Esophagus squamous epithelium (tissue), 5 donors: Measurements from ENCODE around the gene LMBR1L. TPM values are rescaled to one million over a fixed set of nuclear protein-coding genes. Genes with fewer than 3 reads are reported as not detected.
"Not testable (repeated sequence)": the region's sequence is repeated elsewhere in the genome, so short reads cannot be mapped to it uniquely, and the experiment has no call there.

Experiments
- DNase-seq: peaks from one replicate; lab custom pipeline; 2025; lab: John Stamatoyannopoulos, UW
- H3K27ac ChIP-seq, 4 donors: fragments of 200-600 bp; sonication (generic); one replicate each; pipeline ENCODE4 v1.5.1; 2016 to 2019; ENCODE audit warnings: mild to moderate bottlenecking in 1 of 4
- H3K27me3 ChIP-seq, 4 donors: fragments of 200-600 bp; sonication (generic); 1 replicate in 3 of 4; 2 replicates in 1 of 4; pipeline versions ENCODE4 v1.5.1 to v1.6.0; 2017 to 2021; ENCODE audit warnings: antibody characterized with exemption in 1 of 4
- H3K36me3 ChIP-seq, 3 donors: fragments of 200-600 bp; sonication (generic); one replicate each; pipeline ENCODE4 v1.5.1; 2016 to 2019
- H3K4me1 ChIP-seq, 3 donors: fragments of 200-600 bp; sonication (generic); one replicate each; pipeline ENCODE4 v1.5.1; 2017 to 2019
- H3K4me3 ChIP-seq, 4 donors: fragments of 200-600 bp; sonication (generic); 1 replicate in 3 of 4; 2 replicates in 1 of 4; pipeline ENCODE4 v1.5.1; 2016 to 2019; ENCODE audit warnings: mild to moderate bottlenecking in 2 of 4, moderate library complexity in 1 of 4
- H3K9me3 ChIP-seq, 3 donors: fragments of 200-600 bp; sonication (generic); one replicate each; pipeline ENCODE4 v1.5.1; 2016 to 2019
- CTCF ChIP-seq, 6 experiments: fragments of 450-650 bp in 4 of 6; fragments of 200-600 bp in 2 of 6; sonication (generic) in 2 of 6; IDR thresholded peaks; one replicate each; pipeline ENCODE4 v1.5.1; 2016 to 2019; ENCODE audit warnings: antibody characterized with exemption in 6 of 6, mild to moderate bottlenecking in 4 of 6, moderate library complexity in 4 of 6
- POLR2A ChIP-seq, 4 donors: fragments of 450-650 bp; IDR thresholded peaks; one replicate each; pipeline ENCODE4 v1.6.1; 2017; ENCODE audit warnings: antibody characterized with exemption in 4 of 4, mild to moderate bottlenecking in 4 of 4, moderate library complexity in 3 of 4
- WGBS, 2 donors: methylation state at CpG; one replicate each; pipeline ENCODE4 v1.1.5; 2018; 5-methylcytosine and 5-hydroxymethylcytosine counted together
- intact Hi-C: fragments of 100-400 bp; cut with DNase I; formaldehyde crosslinking; loops from one replicate; pipeline ENCODE4 v1.15.0; 2022
- total RNA-seq, 4 donors: library from RNA; depleted of rRNA; stranded (reverse); fragments of >200 nt; gene quantifications; one replicate each; pipeline ENCODE4 v1.1.0, GENCODE V29; 2016
- donor health status: DM: yes; HTN: yes; CAD: no.

Gene LMBR1L
- total RNA-seq, 4 donors from 2014 or later: 13.7 to 41.8 (median 27.8) TPM

- intact Hi-C loops: no loop called here
- Histone ChIP-seq H3K27me3 (no peaks in the 10 kb centered on the region), H3K27ac (no peak overlapping the region), H3K36me3 (no peaks in the 10 kb centered on the region), H3K4me3 (no peak overlapping the region), H3K9me3 (no peaks in the 10 kb centered on the region), H3K4me1 (no peaks in the 10 kb centered on the region)
- WGBS, 2 donors: 84 to 93% methylated on average over 2 of the region's 2 CpGs
- no peak for TF ChIP-seq CTCF (IDR thresholded peaks at IDR 0.05)
- no peak for TF ChIP-seq POLR2A (IDR thresholded peaks at IDR 0.05)
- DNase-seq: no peak
These were observed 33.7 kb upstream of the LMBR1L start for GRCh38 chr12:49144384-49144783.

GRCh38 chr12:49138999-49139398 lies 28.4 kb upstream of the LMBR1L start:
- intact Hi-C loops: no loop called here
- no peak for TF ChIP-seq CTCF (IDR thresholded peaks at IDR 0.05)
- no peak for TF ChIP-seq POLR2A (IDR thresholded peaks at IDR 0.05)

GRCh38 chr12:49138587-49138986 lies 27.9 kb upstream of the LMBR1L start:
- DNase-seq: no peak
- H3K4me3 ChIP-seq: no peak overlapping the region
- H3K36me3 ChIP-seq: no peaks in the 10 kb centered on the region
- peaks cover 0 to 5% (median 2%) of the 10 kb centered on the region in 3 donors for H3K4me1 ChIP-seq
- no peak overlapping the region for H3K27ac ChIP-seq
- WGBS, 2 donors: 39 to 48% methylated on average over 2 of the region's 2 CpGs
- H3K27me3 ChIP-seq: no peaks in the 10 kb centered on the region
- TF ChIP-seq CTCF (IDR thresholded peaks at IDR 0.05): no peak
- no peak for TF ChIP-seq POLR2A (IDR thresholded peaks at IDR 0.05)
- no peaks in the 10 kb centered on the region for H3K9me3 ChIP-seq
- intact Hi-C loops: no loop called here

More at GRCh38 chr12:49138999-49139398, 28.4 kb upstream of the LMBR1L start:
- no peak overlapping the region for H3K4me3 ChIP-seq
- H3K27ac ChIP-seq: no peak overlapping the region
- H3K36me3 ChIP-seq: no peaks in the 10 kb centered on the region
- peaks cover 0 to under 1% (median 0%) of the 10 kb centered on the region in 3 donors for H3K4me1 ChIP-seq
- no peaks in the 10 kb centered on the region for H3K27me3 ChIP-seq
- no peaks in the 10 kb centered on the region for H3K9me3 ChIP-seq
- WGBS, 2 donors: 83 to 92% methylated on average over 2 of the region's 2 CpGs
- no peak for DNase-seq

GRCh38 chr12:49137476-49137875 lies 26.8 kb upstream of the LMBR1L start:
- no peak overlapping the region for H3K27ac ChIP-seq
- 100% methylated on average over 1 of the region's 1 CpG for WGBS, 2 donors
- TF ChIP-seq POLR2A (IDR thresholded peaks at IDR 0.05) (no peak), CTCF (IDR thresholded peaks at IDR 0.05) (no peak)
- H3K4me3 ChIP-seq: no peak overlapping the region
- peaks cover 0 to 16% (median 8%) of the 10 kb centered on the region in 3 donors for H3K4me1 ChIP-seq
- DNase-seq: no peak
- no peaks in the 10 kb centered on the region for H3K36me3 ChIP-seq
- no peaks in the 10 kb centered on the region for H3K27me3 ChIP-seq
- no peaks in the 10 kb centered on the region for H3K9me3 ChIP-seq
- intact Hi-C loops: no loop called here

- not testable (repeated sequence) for DNase-seq
These were observed 26.4 kb upstream of the LMBR1L start for GRCh38 chr12:49136997-49137396.

GRCh38 chr12:49133590-49133989 lies 22.9 kb upstream of the LMBR1L start:
- no peak for DNase-seq
- H3K4me1 ChIP-seq: peaks cover 20 to 44% (median 23%) of the 10 kb centered on the region in 3 donors
- peaks cover 0 to 15% (median 5%) of the 10 kb centered on the region in 3 donors for H3K36me3 ChIP-seq
- no peak overlapping the region for H3K4me3 ChIP-seq
- no peaks in the 10 kb centered on the region for H3K9me3 ChIP-seq
- intact Hi-C loops: loop anchor here (5.0 kb wide), 1 partner anchor 99 kb away; no protein-coding TSS in a partner anchor
- peak overlapping the region in 2 of 4 donors; percentile 10 to 98 for H3K27ac ChIP-seq
- 81 to 83% methylated on average over 10 of the region's 10 CpGs for WGBS, 2 donors
- no peak for TF ChIP-seq POLR2A (IDR thresholded peaks at IDR 0.05)
- no peak for TF ChIP-seq CTCF (IDR thresholded peaks at IDR 0.05)
- H3K27me3 ChIP-seq: no peaks in the 10 kb centered on the region

More at GRCh38 chr12:49136997-49137396, 26.4 kb upstream of the LMBR1L start:
- H3K4me3 ChIP-seq, H3K27ac ChIP-seq, H3K9me3 ChIP-seq, intact Hi-C loops, H3K36me3 ChIP-seq, H3K27me3 ChIP-seq: not testable (repeated sequence)
- H3K4me1 ChIP-seq: peaks cover 2 to 20% (median 10%) of the 10 kb centered on the region in 3 donors
- 92 to 93% methylated on average over 3 of the region's 3 CpGs for WGBS, 2 donors
